Activated CD8-positive, alpha-beta memory T cell treated with anti-CD3 and anti-CD28 coated beads for 1 hour (primary cell): ENCODE data around the gene ZSCAN9.

Experiments used
- DNase-seq, 2 donors: peaks; one replicate each; pipeline ENCODE4 v3.0.0-alpha.2; 2020; ENCODE audit warnings: low read depth in 1 of 2; ENCODE audit errors: extremely low read depth in 1 of 2

The ZSCAN9 gene

DNA sequence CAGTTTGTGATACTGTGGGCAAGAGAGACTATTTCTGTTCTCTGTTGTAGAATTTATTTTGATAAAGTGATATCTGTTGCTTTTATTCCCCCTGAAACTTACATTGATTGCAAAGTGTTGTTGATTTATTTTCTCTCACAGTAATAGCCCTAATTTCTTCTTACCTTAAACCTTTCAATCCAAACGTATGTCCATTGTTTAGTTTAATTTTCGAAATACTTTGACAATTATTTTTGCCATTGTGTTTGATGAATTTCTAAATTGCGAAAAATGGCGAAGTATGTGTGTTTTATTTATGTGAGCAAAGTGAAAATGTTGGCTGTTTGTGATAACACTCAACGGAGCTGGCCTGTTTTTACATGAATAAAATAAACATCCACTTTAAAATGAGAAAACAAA, 41.5 kb downstream of the ZSCAN9 start:
- DNase-seq = no peak

GRCh38 chr6:28266962-28267694, 42.1 kb downstream of the ZSCAN9 start, which contains the start of gene ZSCAN26:
ZSCAN26 (plus strand) TSS chr6:28267143; CDS start chr6:28271920, 4,777 bp downstream.
- DNase-seq = peak; percentile 71 to 72

- no peak for DNase-seq
Measured at GRCh38 chr6:28267695-28268059, 42.6 kb downstream of the ZSCAN9 start.

DNA sequence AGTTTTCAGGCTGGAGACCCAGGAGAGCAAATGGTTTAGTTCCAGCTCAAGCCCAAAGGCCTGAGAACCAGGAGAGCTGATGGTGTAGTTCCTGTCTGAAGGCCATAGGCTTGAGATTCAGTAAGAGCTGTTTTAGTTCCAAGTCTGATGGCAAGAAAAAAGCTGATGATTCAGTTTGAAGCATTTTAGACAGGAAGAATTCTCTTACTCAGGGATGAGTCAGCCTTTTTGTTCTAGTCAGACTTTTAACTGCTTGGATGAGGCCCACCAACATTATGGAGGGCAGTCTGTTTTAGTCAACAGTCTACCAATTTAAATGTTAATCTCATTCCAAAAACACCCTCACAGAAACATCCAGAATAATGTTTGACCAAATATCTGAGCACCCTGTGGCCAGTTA, 44.4 kb downstream of the ZSCAN9 start:
- DNase-seq = no peak

- DNase-seq = no peak
Measured at GRCh38 chr6:28274888-28275287, 49.8 kb downstream of the ZSCAN9 start.

GRCh38 chr6:28277746-28278145, 52.7 kb downstream of the ZSCAN9 start:
- DNase-seq = no peak

GRCh38 chr6:28280595-28281287, 55.7 kb downstream of the ZSCAN9 start:
- DNase-seq = no peak

GRCh38 chr6:28281288-28282064, 56.4 kb downstream of the ZSCAN9 start, which contains the start of gene PGBD1:
PGBD1 (plus strand) TSS chr6:28281572; CDS start chr6:28283814, 2,242 bp downstream.
- peak; percentile 10 to 25 for DNase-seq

- DNase-seq = no peak
Measured at GRCh38 chr6:28282926-28283325, 57.9 kb downstream of the ZSCAN9 start.
